Hindlimb muscle (tissue), 1 donor: Measurements from ENCODE around the gene TNFAIP8L1. TPM values are rescaled to one million over a fixed set of nuclear protein-coding genes. Genes with fewer than 3 reads are reported as not detected.
"Not testable (repeated sequence)": the region's sequence is repeated elsewhere in the genome, so short reads cannot be mapped to it uniquely, and the experiment has no call there.

ENCODE experiments used
- DNase-seq: peaks from one replicate; pipeline ENCODE4 v3.0.0-alpha.2; 2013
- polyA plus RNA-seq: library from polyadenylated mRNA; unstranded; fragments of 120-200 nt; gene quantifications from one replicate; pipeline ENCODE4 v1.2.1, GENCODE V29; 2013; ENCODE audit not compliant: insufficient read length

TNFAIP8L1 gene
- polyA plus RNA-seq, 1 donor = 13.1 TPM

GRCh38 chr19:4650159-4650558 lies 10.8 kb downstream of the TNFAIP8L1 start:
- no peak for DNase-seq

DNA sequence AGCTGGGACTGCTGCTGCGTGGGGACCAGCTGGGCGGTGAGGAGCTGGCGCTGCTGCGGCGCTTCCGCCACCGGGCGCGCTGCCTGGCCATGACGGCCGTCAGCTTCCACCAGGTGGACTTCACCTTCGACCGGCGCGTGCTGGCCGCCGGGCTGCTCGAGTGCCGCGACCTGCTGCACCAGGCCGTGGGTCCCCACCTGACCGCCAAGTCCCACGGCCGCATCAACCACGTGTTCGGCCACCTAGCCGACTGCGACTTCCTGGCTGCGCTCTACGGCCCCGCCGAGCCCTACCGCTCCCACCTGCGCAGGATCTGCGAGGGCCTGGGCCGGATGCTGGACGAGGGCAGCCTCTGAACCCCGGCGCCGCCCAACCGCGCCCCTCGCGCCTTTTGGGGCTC lies 12.8 kb downstream of the TNFAIP8L1 start:
- DNase-seq = no peak

DNA sequence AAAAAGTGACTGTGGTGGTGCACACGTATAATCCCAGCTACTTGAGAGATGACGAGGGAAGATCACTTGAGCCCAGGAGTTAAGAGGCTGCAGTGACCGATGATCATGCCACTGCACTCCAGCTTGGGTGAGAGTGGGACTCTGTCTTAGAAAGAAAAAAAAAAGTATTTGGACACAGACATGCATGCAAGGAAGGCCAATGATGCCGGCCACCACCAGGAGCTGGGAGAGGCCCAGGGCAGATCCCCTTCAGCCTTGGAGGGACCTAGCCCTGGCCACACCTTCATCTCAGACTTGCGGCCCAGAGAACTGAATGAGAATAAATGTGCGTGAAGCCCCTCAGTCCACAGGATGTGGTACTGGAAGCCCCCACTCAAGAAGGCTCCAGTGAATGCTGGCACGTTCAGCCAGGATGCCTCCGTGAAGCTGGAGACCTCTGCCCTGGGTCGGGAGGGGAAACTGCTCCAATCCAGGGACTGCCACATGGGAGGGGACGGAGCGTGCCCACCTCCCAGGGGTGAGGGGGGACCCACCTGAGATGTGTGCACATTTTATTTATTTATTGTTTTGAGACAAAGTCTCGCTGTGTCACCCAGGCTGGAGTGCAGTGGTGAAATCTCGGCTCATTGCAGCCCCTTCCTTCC lies 14.6 kb downstream of the TNFAIP8L1 start:
- no peak for DNase-seq

DNA sequence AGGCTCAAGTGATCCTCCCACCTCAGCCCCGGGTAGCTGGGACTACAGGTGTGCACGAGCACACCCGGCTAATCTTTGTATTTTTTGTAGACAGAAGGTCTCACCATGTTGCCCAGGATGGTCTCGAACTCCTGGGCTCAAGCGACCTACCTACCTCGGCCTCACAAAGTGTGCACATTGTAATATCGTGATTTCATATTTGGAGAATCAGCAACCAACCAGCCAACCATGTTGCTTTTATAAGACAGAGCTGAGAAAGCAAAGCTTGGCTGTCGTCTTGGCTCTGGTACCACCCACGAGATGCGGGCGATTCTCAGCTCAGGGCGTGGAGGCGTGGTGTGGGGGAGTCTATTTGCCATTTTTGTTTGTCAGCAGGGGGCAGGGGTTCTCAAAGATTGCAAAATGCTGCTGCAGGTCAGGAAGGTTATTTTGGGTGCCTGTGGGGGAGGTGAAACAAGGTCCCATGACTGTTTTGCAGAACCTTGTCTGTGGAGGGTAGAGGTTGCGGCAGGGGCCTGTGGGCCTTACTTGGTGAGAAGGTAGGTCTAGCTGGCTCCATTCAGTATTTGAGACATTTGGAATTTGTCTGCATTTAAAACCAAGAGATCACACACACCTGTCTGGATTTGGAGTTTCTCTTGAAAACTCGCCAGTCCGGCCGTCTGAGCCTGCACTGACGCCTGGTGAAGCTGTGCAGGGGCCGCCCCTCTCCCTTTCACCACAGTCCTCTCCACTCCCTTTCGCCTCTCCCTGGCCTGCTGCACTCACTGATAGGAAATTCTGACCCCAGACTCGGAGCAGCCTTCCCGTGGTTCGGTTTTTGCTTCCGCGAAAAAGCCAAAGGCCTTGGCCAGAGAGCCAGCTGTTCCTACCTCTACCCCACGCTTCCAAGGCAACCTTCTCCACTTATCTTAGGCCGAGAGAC lies 15.4 kb downstream of the TNFAIP8L1 start:
- no peak for DNase-seq

- no peak for DNase-seq
Measured at GRCh38 chr19:4656102-4656501, 16.8 kb downstream of the TNFAIP8L1 start.

DNA sequence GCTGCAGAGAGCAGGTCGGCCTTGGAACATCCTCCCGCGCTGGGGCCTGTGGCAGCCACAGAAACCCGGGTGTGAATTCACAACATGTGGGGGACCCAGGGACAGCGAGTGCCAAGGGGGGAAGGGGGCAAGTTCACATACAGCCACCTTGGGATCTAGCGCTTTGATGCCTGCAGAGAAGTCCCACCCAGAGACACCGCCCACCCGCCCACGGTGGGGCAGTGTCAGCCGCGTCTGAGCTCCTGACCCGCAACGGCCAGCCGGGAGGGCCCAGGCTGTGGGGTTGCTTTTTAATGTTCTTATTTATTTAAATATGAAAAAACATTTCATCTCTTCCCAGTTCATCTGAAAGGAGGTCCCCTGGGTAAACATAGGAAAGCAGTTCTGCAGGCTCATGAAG lies 17.9 kb downstream of the TNFAIP8L1 start:
- DNase-seq = no peak

GRCh38 chr19:4657835-4658234 lies 18.5 kb downstream of the TNFAIP8L1 start:
- DNase-seq = no peak

DNA sequence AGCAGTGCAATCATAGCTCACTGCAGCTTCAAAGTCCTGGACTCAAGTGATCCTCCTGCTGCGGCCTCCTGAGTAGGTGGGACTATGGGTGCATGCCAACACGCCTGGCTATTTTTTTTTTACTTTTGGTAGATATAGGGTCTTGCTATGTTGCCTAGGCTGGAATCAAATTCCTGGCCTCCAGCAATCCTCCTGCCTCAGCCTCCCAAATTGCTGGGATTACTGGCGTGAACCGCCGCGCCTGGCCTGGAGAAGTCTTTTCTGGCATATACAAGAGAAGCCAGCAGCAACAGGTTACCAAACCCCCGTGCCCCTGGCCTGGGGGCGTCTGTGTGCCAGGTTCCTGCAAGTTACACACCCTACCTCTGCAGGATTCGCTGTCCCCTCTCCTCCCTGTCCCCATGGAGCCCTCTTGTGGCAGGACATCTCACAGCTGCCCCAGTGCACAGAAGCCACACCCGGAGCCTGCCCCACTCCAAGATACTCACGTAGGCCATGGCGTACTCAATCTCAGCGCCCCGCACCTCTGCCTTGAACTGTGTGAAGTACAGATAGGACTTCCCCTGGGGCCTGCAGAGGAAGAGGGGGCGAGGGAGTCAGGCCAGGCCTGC lies 21.0 kb downstream of the TNFAIP8L1 start:
- DNase-seq = no peak

DNA sequence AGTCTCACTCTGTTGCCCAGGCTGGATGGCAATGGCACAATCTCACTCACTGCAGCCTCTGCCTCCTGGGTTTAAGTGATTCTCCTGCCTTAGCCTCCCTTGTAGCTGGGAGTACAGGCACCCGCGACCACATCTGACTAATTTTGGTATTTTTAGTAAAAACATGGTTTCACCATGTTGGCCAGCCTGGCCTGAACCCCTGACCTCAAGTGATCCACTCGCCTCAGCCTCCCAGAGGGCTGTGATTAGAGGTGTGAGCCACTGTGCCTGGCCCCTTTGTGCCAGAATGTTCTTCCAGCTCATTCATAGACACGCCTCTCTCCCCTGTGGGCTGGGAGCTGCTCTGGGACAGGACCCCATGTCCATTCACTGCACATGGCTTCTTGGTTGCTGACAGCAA lies 21.7 kb downstream of the TNFAIP8L1 start:
- no peak for DNase-seq

- DNase-seq = no peak
Measured at GRCh38 chr19:4662020-4662695, 22.8 kb downstream of the TNFAIP8L1 start.

DNA sequence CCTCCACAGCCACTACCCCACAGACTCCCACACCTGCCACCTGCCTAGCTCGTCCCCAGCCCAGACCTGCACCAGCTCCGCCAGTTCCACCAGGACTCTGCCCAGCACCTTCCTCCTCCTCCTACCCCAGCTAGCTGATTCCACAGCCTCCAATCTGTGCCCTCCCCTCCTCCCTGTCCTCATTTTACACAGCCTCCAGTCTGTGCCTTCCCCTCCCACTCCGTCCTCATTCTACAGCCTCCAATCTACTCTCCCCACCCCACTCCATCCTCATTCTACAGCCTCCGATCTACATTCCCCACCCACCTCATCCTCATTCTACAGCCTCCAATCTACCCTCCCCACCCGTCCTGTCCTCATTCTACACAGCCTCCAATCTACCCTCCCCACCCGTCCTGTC lies 23.5 kb downstream of the TNFAIP8L1 start:
- no peak for DNase-seq

DNA sequence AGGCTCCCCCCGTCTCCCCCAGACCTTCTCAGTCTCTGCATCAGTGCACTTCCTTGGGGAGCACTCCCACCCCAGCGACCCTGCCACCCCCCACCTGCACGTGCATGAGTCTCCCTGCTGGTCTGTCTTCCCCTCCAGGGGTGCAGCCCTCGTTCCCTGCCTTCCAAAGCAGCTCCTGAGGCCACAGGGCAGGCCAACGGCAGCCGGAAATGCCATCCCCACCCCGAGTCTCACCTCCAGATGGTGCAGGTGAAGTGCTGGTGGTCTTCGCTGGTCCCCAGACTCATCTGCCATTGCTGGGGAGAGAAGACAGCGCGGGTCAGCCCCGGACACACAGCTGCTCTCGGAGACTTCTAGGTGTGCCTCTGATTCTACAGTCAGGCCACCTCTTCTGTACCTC lies 25.3 kb downstream of the TNFAIP8L1 start:
- no peak for DNase-seq

DNA sequence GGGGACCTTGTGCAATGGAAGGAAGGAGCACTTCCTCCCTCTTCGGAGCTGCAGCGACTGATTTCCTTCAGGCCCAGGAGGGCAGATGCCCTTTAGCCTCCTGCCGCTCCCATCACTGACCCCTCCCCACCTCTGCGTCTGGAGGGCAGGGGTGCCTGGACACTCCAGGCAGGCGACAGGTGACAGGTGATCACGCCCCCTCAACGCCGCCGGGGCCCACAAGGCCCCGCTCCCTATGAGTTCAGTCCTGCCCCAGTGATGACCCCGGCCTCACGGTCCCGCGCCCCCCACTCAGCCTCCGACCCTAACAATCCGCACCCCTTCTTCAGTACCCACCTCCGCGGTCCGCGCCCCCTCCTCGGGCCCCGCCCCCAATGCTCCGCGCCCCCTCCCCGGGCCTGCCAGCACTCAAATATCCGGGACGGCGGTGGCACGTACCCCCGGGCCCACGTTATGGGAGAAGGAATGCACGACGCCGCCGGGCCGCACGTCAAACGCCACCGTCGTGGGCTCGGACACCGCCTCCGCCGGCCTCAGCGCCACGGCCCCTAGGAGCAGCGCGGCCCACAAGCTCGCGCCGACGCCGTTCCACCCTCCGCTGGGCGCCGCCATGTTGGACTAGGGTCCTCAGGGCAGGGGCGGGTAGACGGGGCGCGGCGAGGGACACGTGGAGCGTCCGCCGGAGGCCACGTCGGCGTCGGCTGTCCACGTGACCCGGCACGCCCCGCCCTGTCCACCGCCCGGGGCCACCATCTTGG lies 30.6 kb downstream of the TNFAIP8L1 start, which contains the start of gene MYDGF:
Gene MYDGF, minus strand, starts transcription at position 620 of the 758 bp plus-strand sequence. Its CDS starts 8 bp downstream, at position 612.
- DNase-seq = peak; percentile 91

DNA sequence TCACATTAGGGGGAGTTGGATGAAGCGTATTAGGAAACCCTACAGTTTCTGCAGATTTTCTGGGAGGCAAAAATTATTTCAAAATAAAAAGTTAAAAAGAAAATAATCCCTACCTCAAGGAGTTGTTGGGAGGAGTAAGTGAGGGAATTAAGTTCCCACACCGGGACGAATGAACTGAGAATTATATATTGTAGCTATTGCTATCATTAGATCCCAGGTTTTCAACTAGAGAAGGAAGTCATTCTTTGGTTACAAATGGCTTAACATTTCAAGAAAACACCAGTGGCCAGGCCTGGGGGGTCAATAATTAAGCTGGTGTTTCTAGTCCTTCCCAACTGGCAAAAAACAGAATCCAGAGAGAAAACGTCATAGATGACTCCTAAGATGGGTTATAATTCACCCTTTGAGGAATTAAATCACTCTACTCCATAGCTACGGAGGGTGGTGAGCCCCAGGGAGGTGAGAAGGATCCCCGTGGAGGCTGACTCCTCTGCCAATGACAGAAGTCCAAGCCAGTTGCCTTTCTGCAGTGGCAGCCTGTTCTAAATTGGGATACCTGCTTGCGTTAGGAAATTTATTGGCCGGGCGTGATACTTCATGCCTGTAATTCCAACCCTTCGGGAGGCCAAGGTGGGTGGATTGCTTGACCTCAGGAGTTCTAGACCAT lies 32.0 kb downstream of the TNFAIP8L1 start:
- no peak for DNase-seq

GRCh38 chr19:4673216-4673615 lies 33.9 kb downstream of the TNFAIP8L1 start:
- no peak for DNase-seq

DNA sequence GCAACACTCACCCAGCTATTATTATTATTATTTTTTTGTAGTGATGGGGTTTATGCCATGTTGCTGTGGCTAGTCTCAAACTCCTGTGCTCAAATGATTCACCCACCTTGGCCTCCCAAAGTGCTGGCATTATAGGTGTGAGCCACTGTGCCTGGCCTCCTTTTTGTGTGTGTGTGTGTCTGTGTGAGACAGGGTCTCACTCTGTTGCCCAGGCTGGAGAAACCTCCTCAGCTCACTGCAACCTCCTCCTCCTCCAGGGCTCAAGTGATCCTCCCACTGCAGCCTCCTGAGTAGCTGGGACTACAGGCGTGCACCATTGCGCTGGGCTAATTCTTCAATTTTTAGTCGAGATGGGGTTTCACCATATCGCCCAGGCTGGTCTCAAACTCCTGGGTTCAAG lies 34.4 kb downstream of the TNFAIP8L1 start:
- no peak for DNase-seq

DNA sequence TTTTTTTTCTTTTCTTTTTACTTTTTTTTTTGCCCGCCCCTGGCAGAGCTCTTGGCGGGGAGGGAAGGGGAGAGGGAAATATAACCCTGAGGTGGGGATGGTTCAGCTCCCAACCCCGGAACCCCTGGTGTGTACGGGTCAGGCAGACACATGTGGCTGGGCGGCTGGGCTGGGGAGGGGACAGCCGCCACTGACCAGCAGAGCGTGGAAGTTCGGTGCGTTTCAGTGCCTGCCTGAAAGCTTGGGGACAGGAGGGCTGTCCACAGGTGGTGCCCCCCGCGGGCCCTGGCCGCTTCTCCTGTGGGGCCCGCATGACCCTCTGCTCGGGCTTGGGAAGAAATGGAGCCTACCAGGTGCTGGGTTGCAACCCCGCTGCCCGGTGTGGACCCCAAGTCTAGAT lies 36.0 kb downstream of the TNFAIP8L1 start:
- no peak for DNase-seq

GRCh38 chr19:4676955-4677731 lies 37.8 kb downstream of the TNFAIP8L1 start:
- DNase-seq = no peak

DNA sequence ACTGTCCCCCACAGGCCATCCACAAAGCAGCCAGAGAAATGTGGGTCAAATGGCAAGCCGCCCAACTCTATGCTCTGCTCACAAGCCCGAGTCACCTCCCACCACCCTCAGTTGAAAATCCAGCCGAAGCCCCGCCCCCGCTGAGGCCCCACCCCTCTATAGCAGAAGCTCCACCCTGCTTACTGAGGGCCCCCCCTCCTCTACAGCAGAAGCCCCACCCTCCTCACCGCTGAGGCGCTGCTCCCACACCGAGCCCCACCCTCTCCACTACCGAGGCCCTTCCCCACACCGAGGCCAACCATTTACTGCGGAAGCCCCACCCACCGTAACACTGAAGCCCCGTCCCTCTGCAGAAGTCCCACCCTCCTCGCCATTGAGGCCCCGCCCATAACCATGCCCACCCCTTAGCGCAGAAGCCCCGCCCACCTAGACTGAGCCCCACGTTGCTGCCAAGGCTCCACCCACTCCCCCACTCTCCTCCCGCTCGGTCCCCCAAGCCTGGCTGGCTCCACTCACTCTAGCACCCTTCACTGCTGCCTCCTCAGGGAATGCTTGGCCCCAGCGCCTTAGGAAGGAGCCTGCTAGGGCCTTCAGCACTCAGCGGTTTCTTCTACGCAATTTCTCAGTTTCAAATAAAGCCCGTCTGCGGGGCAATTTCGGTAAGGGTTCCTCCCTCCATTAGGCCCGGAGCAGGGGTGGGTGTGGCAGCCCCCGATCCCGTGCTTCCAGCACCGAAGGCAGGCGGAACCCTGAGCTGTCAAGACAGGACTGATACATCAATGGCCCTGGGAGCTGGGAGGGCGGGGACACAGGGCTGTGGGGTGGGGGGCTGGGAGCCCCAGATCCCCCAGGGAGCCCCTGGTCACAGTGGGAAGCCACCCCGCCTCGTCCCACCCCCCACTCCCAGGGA lies 39.8 kb downstream of the TNFAIP8L1 start:
- no peak for DNase-seq

GRCh38 chr19:4680021-4680420 lies 40.7 kb downstream of the TNFAIP8L1 start:
- DNase-seq = not testable (repeated sequence)
